ENCODE data around the gene ZBTB8OS. TPM values are rescaled to one million over a fixed set of nuclear protein-coding genes. Genes with fewer than 3 reads are reported as not detected.

ZBTB8OS gene
- total and polyA plus RNA-seq, 2 of the 8 experiments (the other 6 are each of a cell fraction or from before 2014, with no cell fraction given): 68.0 to 74.2 TPM

DNA sequence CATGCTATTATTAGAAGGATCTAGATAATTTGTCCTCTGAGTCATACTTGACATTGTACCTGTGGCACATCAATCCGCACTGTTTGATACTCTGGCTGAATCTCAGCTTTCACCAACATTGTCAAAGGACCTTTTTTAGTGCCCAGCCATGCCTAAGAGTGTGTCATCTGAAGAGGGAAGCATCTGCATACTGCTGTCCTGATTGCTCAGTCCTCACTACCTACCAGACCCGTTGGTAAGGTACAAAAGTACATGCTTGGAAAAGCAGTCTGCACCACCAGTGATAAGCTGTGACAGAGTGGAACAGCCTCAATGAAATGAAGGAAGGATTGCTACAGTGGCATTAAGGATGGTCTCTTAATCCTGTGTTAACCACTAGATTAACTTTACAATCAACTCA, 35.1 kb upstream of the ZBTB8OS start:
- no peaks in the 10 kb centered on the region for H3K79me1 ChIP-seq (ENCODE audit: low read depth, low read length)
- H3K4me3 ChIP-seq (ENCODE audit: extremely low read depth in 1 of 4, insufficient read depth in 2 of 4, low read depth in 3 of 4, low read length in 4 of 4): no peak overlapping the region
- POLR2A ChIA-PET (ENCODE audit: partially characterized antibody): interaction anchor here (0.6 to 15.0 kb wide), 11 partner anchors 8 to 211 kb away, joined by 3 to 124 read pairs (median 3); no protein-coding TSS in a partner anchor
- H3K9me3 ChIP-seq (ENCODE audit: insufficient read depth in 2 of 2, low read depth in 1 of 2, low read length in 1 of 2): no peaks in the 10 kb centered on the region
- no peak overlapping the region for H2BK5ac ChIP-seq (ENCODE audit: low read depth, low read length)
- no peak for DNase-seq (ENCODE audit: low read depth in 1 of 2, low spot score in 2 of 2)
- H3K79me2 ChIP-seq (ENCODE audit: control insufficient read depth in 1 of 2, insufficient read depth in 2 of 2, low read length in 2 of 2): no peaks in the 10 kb centered on the region
- no peak for FAIRE-seq
- H3K14ac ChIP-seq (ENCODE audit: insufficient read length): no peak overlapping the region
- CTCF ChIA-PET (ENCODE audit: partially characterized antibody): interaction anchor here (1.5 to 2.1 kb wide), 2 partner anchors 88 to 188 kb away, joined by 3 to 10 read pairs; no protein-coding TSS in a partner anchor
- no peak overlapping the region for H2AFZ ChIP-seq (ENCODE audit: low read length)
- H4K5ac ChIP-seq (ENCODE audit: insufficient read length, low read depth, low read length): no peak overlapping the region
- no peak overlapping the region for H3K18ac ChIP-seq (ENCODE audit: extremely low read depth, low read length)
- H3K36me3 ChIP-seq (ENCODE audit: control insufficient read depth in 2 of 4, insufficient read depth in 4 of 4, low read length in 3 of 4): peaks cover 15 to 61% (median 38%) of the 10 kb centered on the region in 4 experiments
- 97% methylated on average over 2 of the region's 2 CpGs; no CpG with 5 or more reads in 1 of the 2 experiments for WGBS, 2 experiments (ENCODE audit: extremely low coverage in 1 of 2, insufficient coverage in 1 of 2, insufficient read length in 1 of 2, insufficient replicate concordance in 2 of 2, low coverage in 1 of 2, low lambda C conversion rate in 2 of 2, missing lambda C conversion rate in 1 of 2)
- no peak overlapping the region for H2BK120ac ChIP-seq (replicated peaks; ENCODE audit: low read depth, low read length)
- H3K4me1 ChIP-seq (replicated peaks in 1 of 4; ENCODE audit: control insufficient read depth in 3 of 4, insufficient read depth in 4 of 4, low read length in 3 of 4): no peaks in the 10 kb centered on the region
- no peak overlapping the region for H4K8ac ChIP-seq (ENCODE audit: extremely low read depth, insufficient read depth, low read length)
- no peak overlapping the region for H4K91ac ChIP-seq (replicated peaks; ENCODE audit: insufficient read length, low read length)
- no peak overlapping the region for H2BK15ac ChIP-seq (ENCODE audit: low read length)
- no peaks in the 10 kb centered on the region for H3K27me3 ChIP-seq (replicated peaks in 1 of 4; ENCODE audit: control insufficient read depth in 3 of 4, extremely low read depth in 1 of 4, insufficient read depth in 3 of 4, low read length in 3 of 4)
- H3K27ac ChIP-seq (ENCODE audit: low read depth, low read length): no peak overlapping the region
- H2BK12ac ChIP-seq (ENCODE audit: low read depth, low read length): no peak overlapping the region
- no peak overlapping the region for H3K56ac ChIP-seq (replicated peaks; ENCODE audit: insufficient read length, low read depth, low read length)
- H2BK20ac ChIP-seq (ENCODE audit: low read length): no peak overlapping the region
- TF ChIP-seq NANOG (IDR thresholded peaks at IDR 0.05; ENCODE audit: insufficient read depth, low read depth, low read length, poor library complexity, severe bottlenecking) (no peak), POLR2A (IDR thresholded peaks at IDR 0.05; ENCODE audit: control extremely low read depth in 1 of 2, low read depth in 2 of 2, low read length in 2 of 2) (peak; percentile 30 to 43; a peak in 2 of 3 replicates), BACH1 (IDR thresholded peaks at IDR 0.05; ENCODE audit: low read length) (no peak)
- H3K4me2 ChIP-seq (ENCODE audit: insufficient read depth in 1 of 2, low read depth in 2 of 2, low read length in 2 of 2): no peak overlapping the region
- H3K23ac ChIP-seq (ENCODE audit: insufficient read length): no peak overlapping the region
- no peak overlapping the region for H3K9ac ChIP-seq (replicated peaks in 1 of 4; ENCODE audit: extremely low read depth in 1 of 4, low read depth in 3 of 4, low read length in 3 of 4)
- H3K23me2 ChIP-seq (ENCODE audit: low read depth, low read length): no peaks in the 10 kb centered on the region
- H3K4ac ChIP-seq (replicated peaks; ENCODE audit: insufficient read length, low read depth, low read length): no peak overlapping the region
- peaks cover 0 to 1% of the 10 kb centered on the region in 2 experiments for H4K20me1 ChIP-seq (replicated peaks in 1 of 2; ENCODE audit: control insufficient read depth in 1 of 2, insufficient read depth in 2 of 2, low read length in 2 of 2)
- H2AK5ac ChIP-seq (ENCODE audit: low read depth, low read length): no peak overlapping the region

Measured in H1 (cell line).